Activated CD8-positive, alpha-beta memory T cell treated with anti-CD3 and anti-CD28 coated beads for 4 hours (primary cell): ENCODE results near the gene GSTM5.
"Not testable (repeated sequence)": the region's sequence is repeated elsewhere in the genome, so short reads cannot be mapped to it uniquely, and the experiment has no call there.

Experiments
- DNase-seq, 2 donors: peaks; one replicate each; pipeline ENCODE4 v3.0.0-alpha.2; 2020; ENCODE audit warnings: low read depth in 2 of 2

The GSTM5 gene

GRCh38 chr1:109697066-109697465, 15.0 kb upstream of the GSTM5 start:
- no peak for DNase-seq

GRCh38 chr1:109697861-109698260, 14.2 kb upstream of the GSTM5 start:
- not testable (repeated sequence) for DNase-seq

GRCh38 chr1:109702940-109703339, 9.1 kb upstream of the GSTM5 start:
- DNase-seq, result not testable (repeated sequence)

- no peak for DNase-seq
These were observed 7.9 kb upstream of the GSTM5 start for GRCh38 chr1:109704173-109704572.

- no peak for DNase-seq
These were observed 6.6 kb upstream of the GSTM5 start for GRCh38 chr1:109705411-109705810.

- not testable (repeated sequence) for DNase-seq
These were observed 3.1 kb upstream of the GSTM5 start for GRCh38 chr1:109708949-109709348.

GRCh38 chr1:109709822-109710221, 2.2 kb upstream of the GSTM5 start:
- DNase-seq, result not testable (repeated sequence)

- DNase-seq, result no peak
These were observed 342 bp downstream of the GSTM5 start for GRCh38 chr1:109712321-109712864.

- DNase-seq, result no peak
These were observed 1.6 kb downstream of the GSTM5 start for GRCh38 chr1:109713636-109714035.

- DNase-seq, result no peak
These were observed 2.8 kb downstream of the GSTM5 start for GRCh38 chr1:109714661-109715372.

GRCh38 chr1:109716121-109716520, 4.1 kb downstream of the GSTM5 start:
- DNase-seq, result no peak

- DNase-seq, result no peak
These were observed 4.6 kb downstream of the GSTM5 start for GRCh38 chr1:109716570-109717090.

- no peak for DNase-seq
These were observed 5.7 kb downstream of the GSTM5 start for GRCh38 chr1:109717729-109718128.

- no peak for DNase-seq
These were observed 6.4 kb downstream of the GSTM5 start for GRCh38 chr1:109718495-109718894.

- DNase-seq, result no peak
These were observed 7.3 kb downstream of the GSTM5 start for GRCh38 chr1:109719337-109719837.

- DNase-seq, result no peak
These were observed 9.0 kb downstream of the GSTM5 start for GRCh38 chr1:109721042-109721441.

- DNase-seq, result no peak
These were observed 9.9 kb downstream of the GSTM5 start for GRCh38 chr1:109721971-109722370.

- DNase-seq, result no peak
These were observed 11.0 kb downstream of the GSTM5 start for GRCh38 chr1:109722908-109723691.

- no peak for DNase-seq
These were observed 12.9 kb downstream of the GSTM5 start for GRCh38 chr1:109724933-109725332.

- no peak for DNase-seq
These were observed 13.5 kb downstream of the GSTM5 start for GRCh38 chr1:109725510-109725909.

GRCh38 chr1:109726007-109726406, 14.0 kb downstream of the GSTM5 start:
- DNase-seq, result no peak

GRCh38 chr1:109726728-109727373, 14.8 kb downstream of the GSTM5 start:
- DNase-seq, result no peak
